Subcutaneous adipose tissue (tissue), 4 donors: Measurements from ENCODE around the gene CDK15. TPM values are rescaled to one million over a fixed set of nuclear protein-coding genes. Genes with fewer than 3 reads are reported as not detected.

Experiments
- small RNA-seq: library from RNA; depleted of rRNA; stranded (forward); fragments of <200 nt; gene quantifications from one replicate; pipeline ENCODE3, GENCODE V24; 2016
- total RNA-seq, 4 donors: library from RNA; depleted of rRNA; stranded (reverse); fragments of >200 nt; gene quantifications; one replicate each; pipeline ENCODE4 v1.1.0, GENCODE V29; 2016
- TF ChIP-seq, protein P1 (sequence below): fragments of 450-650 bp; IDR thresholded peaks from one replicate; pipeline ENCODE4 v1.5.1; 2016; ENCODE audit warnings: low read depth, mild to moderate bottlenecking, control low read depth, antibody characterized with exemption, moderate library complexity

CDK15 gene
- total RNA-seq, 4 donors from 2014 or later = 0.57 to 6.5 (median 3.8) TPM

DNA sequence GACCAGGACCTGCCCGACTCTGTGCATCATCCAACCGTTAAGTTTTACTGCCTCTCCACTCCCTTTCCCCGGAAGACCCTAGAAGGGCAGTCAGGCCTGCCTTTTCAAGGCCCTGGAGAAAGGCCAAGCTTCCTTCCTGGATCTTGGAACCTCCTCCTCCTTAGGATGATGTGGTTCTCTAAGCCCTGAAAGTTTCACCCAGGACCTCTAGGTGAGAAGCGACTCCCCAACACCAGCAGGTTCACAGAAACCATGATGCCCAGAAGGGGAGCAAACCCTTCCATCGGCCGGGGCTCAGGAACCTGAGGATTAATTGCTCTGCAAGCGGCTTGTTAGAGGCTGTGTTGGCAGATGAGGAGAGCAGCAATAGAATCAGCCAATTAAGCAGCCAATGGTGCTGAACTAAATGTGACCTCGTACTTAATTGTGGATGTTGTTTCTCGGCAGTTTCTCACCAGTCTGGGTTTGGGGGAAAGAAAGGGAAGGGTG lies 133.2 kb downstream of the CDK15 start:
- TF ChIP-seq, protein P1, sequence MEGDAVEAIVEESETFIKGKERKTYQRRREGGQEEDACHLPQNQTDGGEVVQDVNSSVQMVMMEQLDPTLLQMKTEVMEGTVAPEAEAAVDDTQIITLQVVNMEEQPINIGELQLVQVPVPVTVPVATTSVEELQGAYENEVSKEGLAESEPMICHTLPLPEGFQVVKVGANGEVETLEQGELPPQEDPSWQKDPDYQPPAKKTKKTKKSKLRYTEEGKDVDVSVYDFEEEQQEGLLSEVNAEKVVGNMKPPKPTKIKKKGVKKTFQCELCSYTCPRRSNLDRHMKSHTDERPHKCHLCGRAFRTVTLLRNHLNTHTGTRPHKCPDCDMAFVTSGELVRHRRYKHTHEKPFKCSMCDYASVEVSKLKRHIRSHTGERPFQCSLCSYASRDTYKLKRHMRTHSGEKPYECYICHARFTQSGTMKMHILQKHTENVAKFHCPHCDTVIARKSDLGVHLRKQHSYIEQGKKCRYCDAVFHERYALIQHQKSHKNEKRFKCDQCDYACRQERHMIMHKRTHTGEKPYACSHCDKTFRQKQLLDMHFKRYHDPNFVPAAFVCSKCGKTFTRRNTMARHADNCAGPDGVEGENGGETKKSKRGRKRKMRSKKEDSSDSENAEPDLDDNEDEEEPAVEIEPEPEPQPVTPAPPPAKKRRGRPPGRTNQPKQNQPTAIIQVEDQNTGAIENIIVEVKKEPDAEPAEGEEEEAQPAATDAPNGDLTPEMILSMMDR = no peak

DNA sequence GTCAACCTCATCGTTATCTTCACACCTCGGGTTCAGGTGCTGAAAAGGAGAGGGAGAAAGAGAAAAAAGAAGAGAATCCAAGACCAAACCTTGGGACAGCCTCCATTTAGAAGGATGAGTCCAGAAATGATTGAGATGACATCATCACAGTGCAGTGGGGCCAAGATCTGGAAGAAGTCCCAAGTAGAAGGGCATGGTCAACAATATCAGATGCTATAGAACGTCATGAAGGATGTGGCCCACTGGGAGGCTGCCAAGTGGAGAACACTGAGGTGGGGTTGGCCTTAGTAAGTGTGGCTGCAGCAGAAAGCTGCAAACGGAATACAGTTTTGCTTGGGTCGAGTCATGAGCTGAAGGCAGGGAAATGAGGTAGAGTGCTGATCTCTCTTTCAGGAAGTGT lies 136.2 kb downstream of the CDK15 start:
- TF ChIP-seq, protein P1 = no peak

Small RNA genes lying within 50 kb of the gene (small RNA-seq; reads per million reads assigned to genes)
- gene RF00019 (0.49 reads per million), gene RNU6-440P (not detected), gene UBE2V1P11 (not detected)

Other genes with a start within 250 kb of the CDK15 start
- gene TMEM237, start 163.0 kb upstream of the CDK15 start, total RNA-seq = 10 to 100 TPM; 18.4 to 31.7 (median 22.3) TPM
- gene MPP4, start 107.9 kb upstream of the CDK15 start, total RNA-seq = under 1 TPM in 2 of 4 donors, not detected in 2; 0.22 to 0.85 TPM
- gene ALS2, start 25.6 kb upstream of the CDK15 start, total RNA-seq = 10 to 100 TPM; 14.4 to 23.5 (median 20.7) TPM
- gene FZD7, start 227.3 kb downstream of the CDK15 start, total RNA-seq = 1 to 10 TPM; 3.8 to 8.6 (median 6.6) TPM